Peyer's patch (tissue), 4 donors: Measurements from ENCODE around the gene ZDHHC21. TPM values are rescaled to one million over a fixed set of nuclear protein-coding genes. Genes with fewer than 3 reads are reported as not detected.

Experiments
- DNase-seq, 3 donors: peaks; one replicate each; pipeline ENCODE4 v3.0.0-alpha.2; 2017 to 2019
- H3K27ac ChIP-seq, 4 donors: fragments of 200-600 bp; sonication (generic); one replicate each; pipeline ENCODE4 v1.5.1; 2016 to 2019
- H3K27me3 ChIP-seq, 2 donors: fragments of 200-600 bp; sonication (generic); one replicate each; pipeline ENCODE4 v1.5.1; 2019
- H3K36me3 ChIP-seq, 3 donors: fragments of 200-600 bp; sonication (generic); one replicate each; pipeline ENCODE4 v1.5.1; 2016 to 2019
- H3K4me1 ChIP-seq, 4 donors: fragments of 200-600 bp; sonication (generic); one replicate each; pipeline ENCODE4 v1.5.1; 2016 to 2019
- H3K4me3 ChIP-seq, 4 donors: fragments of 200-600 bp; sonication (generic); 1 replicate in 3 of 4; 2 replicates in 1 of 4; pipeline ENCODE4 v1.5.1; 2016 to 2019; ENCODE audit warnings: mild to moderate bottlenecking in 1 of 4
- H3K9me3 ChIP-seq, 4 donors: fragments of 200-600 bp; sonication (generic); one replicate each; pipeline ENCODE4 v1.5.1; 2016 to 2019; ENCODE audit warnings: mild to moderate bottlenecking in 1 of 4
- CTCF ChIP-seq, 6 experiments: fragments of 450-650 bp in 4 of 6; fragments of 200-600 bp in 2 of 6; sonication (generic) in 1 of 6; IDR thresholded peaks; one replicate each; pipeline ENCODE4 v1.5.1; 2017 to 2019; ENCODE audit warnings: antibody characterized with exemption in 6 of 6, mild to moderate bottlenecking in 3 of 6, moderate library complexity in 1 of 6
- POLR2A ChIP-seq, 2 donors: fragments of 450-650 bp; IDR thresholded peaks; one replicate each; pipeline ENCODE4 v1.5.1; 2017; ENCODE audit warnings: antibody characterized with exemption in 2 of 2, mild to moderate bottlenecking in 2 of 2, moderate library complexity in 2 of 2
- total RNA-seq, 4 donors: library from RNA; depleted of rRNA; stranded (reverse); fragments of >200 nt; gene quantifications; one replicate each; pipeline ENCODE4 v1.1.0, GENCODE V29; 2016

The ZDHHC21 gene
- total RNA-seq, 4 donors from 2014 or later = 12.4 to 52.5 (median 38.2) TPM

- TF ChIP-seq POLR2A (IDR thresholded peaks at IDR 0.05) (no peak), CTCF (IDR thresholded peaks at IDR 0.05) (peak in 4 of 6 experiments; percentile 28 to 76 (median 70))
- Histone ChIP-seq H3K9me3 (peaks cover 0 to 9% (median 0%) of the 10 kb centered on the region in 4 donors), H3K36me3 (peaks cover 0 to 16% (median 0%) of the 10 kb centered on the region in 3 donors), H3K4me3 (no peak overlapping the region), H3K27ac (no peak overlapping the region), H3K27me3 (no peaks in the 10 kb centered on the region), H3K4me1 (no peaks in the 10 kb centered on the region)
- DNase-seq = peak in 1 of 3 donors; percentile 45
Observed at GRCh38 chr9:14652729-14653377, 40.4 kb downstream of the ZDHHC21 start.

GRCh38 chr9:14650596-14650995 is 42.6 kb downstream of the ZDHHC21 start:
- peaks cover 0 to 8% (median 0%) of the 10 kb centered on the region in 3 donors for H3K36me3 ChIP-seq
- H3K27me3 ChIP-seq = no peaks in the 10 kb centered on the region
- no peak for DNase-seq
- H3K4me3 ChIP-seq = no peak overlapping the region
- no peak overlapping the region for H3K27ac ChIP-seq
- no peak for TF ChIP-seq CTCF (IDR thresholded peaks at IDR 0.05)
- no peak for TF ChIP-seq POLR2A (IDR thresholded peaks at IDR 0.05)
- H3K9me3 ChIP-seq = no peaks in the 10 kb centered on the region
- no peaks in the 10 kb centered on the region for H3K4me1 ChIP-seq

- no peaks in the 10 kb centered on the region for H3K9me3 ChIP-seq
- no peak overlapping the region for H3K4me3 ChIP-seq
- TF ChIP-seq CTCF (IDR thresholded peaks at IDR 0.05) (no peak), POLR2A (IDR thresholded peaks at IDR 0.05) (no peak)
- H3K36me3 ChIP-seq = peaks cover 0 to 12% (median 0%) of the 10 kb centered on the region in 3 donors
- no peak for DNase-seq
- H3K27ac ChIP-seq = no peak overlapping the region
- no peaks in the 10 kb centered on the region for H3K4me1 ChIP-seq
- H3K27me3 ChIP-seq = no peaks in the 10 kb centered on the region
Observed at GRCh38 chr9:14645648-14646047, 47.6 kb downstream of the ZDHHC21 start.

- peaks cover 0 to 4% (median 0%) of the 10 kb centered on the region in 3 donors for H3K36me3 ChIP-seq
- no peak for DNase-seq
Observed at GRCh38 chr9:14640967-14641366, 52.3 kb downstream of the ZDHHC21 start.

GRCh38 chr9:14640294-14640693 is 52.9 kb downstream of the ZDHHC21 start:
- Histone ChIP-seq H3K4me1 (no peaks in the 10 kb centered on the region), H3K36me3 (peaks cover 0 to 4% (median 0%) of the 10 kb centered on the region in 3 donors), H3K27ac (no peak overlapping the region), H3K4me3 (no peak overlapping the region), H3K9me3 (no peaks in the 10 kb centered on the region), H3K27me3 (no peaks in the 10 kb centered on the region)
- DNase-seq = no peak
- TF ChIP-seq CTCF (IDR thresholded peaks at IDR 0.05) = no peak
- no peak for TF ChIP-seq POLR2A (IDR thresholded peaks at IDR 0.05)

More at GRCh38 chr9:14640967-14641366, 52.3 kb downstream of the ZDHHC21 start:
- Histone ChIP-seq H3K27me3 (no peaks in the 10 kb centered on the region), H3K9me3 (no peaks in the 10 kb centered on the region), H3K4me3 (no peak overlapping the region), H3K4me1 (no peaks in the 10 kb centered on the region), H3K27ac (no peak overlapping the region)
- no peak for TF ChIP-seq POLR2A (IDR thresholded peaks at IDR 0.05)

- H3K27ac ChIP-seq = no peak overlapping the region
- no peaks in the 10 kb centered on the region for H3K27me3 ChIP-seq
- TF ChIP-seq CTCF (IDR thresholded peaks at IDR 0.05) = no peak
- no peak for TF ChIP-seq POLR2A (IDR thresholded peaks at IDR 0.05)
- H3K4me3 ChIP-seq = no peak overlapping the region
- peak in 1 of 3 donors; percentile 37 for DNase-seq
- no peaks in the 10 kb centered on the region for H3K9me3 ChIP-seq
- no peaks in the 10 kb centered on the region for H3K4me1 ChIP-seq
- peaks cover 0 to 18% (median 0%) of the 10 kb centered on the region in 3 donors for H3K36me3 ChIP-seq
Observed at GRCh38 chr9:14633906-14634565, 59.2 kb downstream of the ZDHHC21 start.
